Measurements from ENCODE around the gene MAP1LC3B2. TPM values are rescaled to one million over a fixed set of nuclear protein-coding genes. Genes with fewer than 3 reads are reported as not detected.

Gene MAP1LC3B2
- total and polyA plus RNA-seq, 2 of the 13 experiments (the other 11 are each of a cell fraction or from before 2014, with no cell fraction given): 0.60 to 2.2 TPM

- TF ChIP-seq DRAP1 (CRISPR knock-in tag; IDR thresholded peaks at IDR 0.05): no peak
- TF ChIP-seq ZBTB10 (CRISPR knock-in tag; IDR thresholded peaks at IDR 0.05; ENCODE audit: borderline replicate concordance): no peak
- no peak for TF ChIP-seq ZBTB3 (CRISPR knock-in tag; IDR thresholded peaks at IDR 0.05; ENCODE audit: borderline replicate concordance, low read depth)
- no peak for TF ChIP-seq ARID2 (CRISPR knock-in tag; IDR thresholded peaks at IDR 0.05; ENCODE audit: borderline replicate concordance)
- no peak for TF ChIP-seq SETDB1 (CRISPR knock-in tag; IDR thresholded peaks at IDR 0.05; ENCODE audit: borderline replicate concordance)
- no peak for TF ChIP-seq IRF2 (CRISPR knock-in tag; IDR thresholded peaks at IDR 0.05)
- TF ChIP-seq PATZ1 (CRISPR knock-in tag; IDR thresholded peaks at IDR 0.05): no peak
- TF ChIP-seq ZSCAN25 (CRISPR knock-in tag; IDR thresholded peaks at IDR 0.05): no peak
- no peak for TF ChIP-seq ZNF644 (CRISPR knock-in tag; IDR thresholded peaks at IDR 0.05; ENCODE audit: low read depth)
- TF ChIP-seq SIX1 (CRISPR knock-in tag; IDR thresholded peaks at IDR 0.05; ENCODE audit: borderline replicate concordance): no peak
- TF ChIP-seq CBX5 (CRISPR knock-in tag; IDR thresholded peaks at IDR 0.05; ENCODE audit: borderline replicate concordance): no peak
- TF ChIP-seq MAF1 (CRISPR knock-in tag; IDR thresholded peaks at IDR 0.05; ENCODE audit: borderline replicate concordance): no peak
- TF ChIP-seq IRX3 (CRISPR knock-in tag; IDR thresholded peaks at IDR 0.05; ENCODE audit: borderline replicate concordance, low read depth): no peak
- no peak for TF ChIP-seq ZFP82 (CRISPR knock-in tag; IDR thresholded peaks at IDR 0.05; ENCODE audit: borderline replicate concordance)
- TF ChIP-seq KAT2B (IDR thresholded peaks at IDR 0.05; ENCODE audit: borderline replicate concordance, low read depth, low read length): no peak
- no peak for TF ChIP-seq ZNF260 (CRISPR knock-in tag; IDR thresholded peaks at IDR 0.05; ENCODE audit: borderline replicate concordance, low read depth)
- TF ChIP-seq MXI1 (IDR thresholded peaks at IDR 0.05; ENCODE audit: borderline replicate concordance, low read depth, low read length): no peak
- no peak for TF ChIP-seq RBFOX2 (IDR thresholded peaks at IDR 0.05; ENCODE audit: low read depth, low read length)
- TF ChIP-seq ZNF703 (CRISPR knock-in tag; IDR thresholded peaks at IDR 0.05; ENCODE audit: borderline replicate concordance): no peak
- no peak for TF ChIP-seq KDM1A (CRISPR knock-in tag; IDR thresholded peaks at IDR 0.05)
- Histone ChIP-seq H4K20me1 (ENCODE audit: insufficient read depth, low read length) (no peaks in the 10 kb centered on the region), H3K4me3 (replicated peaks in 1 of 3; ENCODE audit: insufficient read depth in 1 of 3, low read depth in 2 of 3, low read length in 3 of 3) (no peak overlapping the region), H3K9ac (ENCODE audit: insufficient read depth, low read depth, low read length) (no peak overlapping the region), H3K36me3 (replicated peaks in 1 of 2; ENCODE audit: control insufficient read depth in 1 of 2, insufficient read depth in 2 of 2, low read length in 2 of 2) (no peaks in the 10 kb centered on the region), H3K4me2 (ENCODE audit: low read depth, low read length) (no peak overlapping the region), H3K79me2 (ENCODE audit: insufficient read depth, low read length) (no peaks in the 10 kb centered on the region), H3K9me3 (ENCODE audit: low read length) (no peaks in the 10 kb centered on the region), H2AFZ (ENCODE audit: low read length) (no peak overlapping the region), H3K27ac (ENCODE audit: extremely low read length, insufficient read depth, low read length) (no peak overlapping the region), H3K4me1 (ENCODE audit: insufficient read depth, low read length) (peaks cover 33% of the 10 kb centered on the region), H3K27me3 (ENCODE audit: control insufficient read depth in 1 of 2, insufficient read depth in 2 of 2, low read length in 2 of 2) (no peaks in the 10 kb centered on the region; a peak in 1 of 5 replicates)
- FAIRE-seq (no peak), DNase-seq (ENCODE audit: low spot score) (no peak), ATAC-seq (no peak)
- intact Hi-C loops (cut with micrococcal nuclease; ENCODE audit: unreplicated experiment) (no loop called here), in situ Hi-C loops (cut with HindIII; ENCODE audit: extremely low pct_ligation_motif_present, low pct_unique_long_range_greater_than_20kb) (loop anchor here (5.0 to 10.0 kb wide), 2 partner anchors 318 to 600 kb away; partner anchors contain the start of gene MED13L)
- ChIA-PET CTCF (ENCODE audit: low intra/inter-chr PET ratio, low total read pairs) (no interaction called here), POLR2A (no interaction called here)
- WGBS (ENCODE audit: low lambda C conversion rate): 0% methylated on average over 1 of the region's 1 CpG
- BruUV-seq (replicated peaks): no TSS peak
Observed at GRCh38 chr12:116595186-116595585, 36.0 kb downstream of the MAP1LC3B2 start.
